ENCODE results near the gene ABHD14A. TPM values are rescaled to one million over a fixed set of nuclear protein-coding genes. Genes with fewer than 3 reads are reported as not detected.

ABHD14A gene
- total RNA-seq, 1 donor from 2014 or later = 13.3 TPM

DNA sequence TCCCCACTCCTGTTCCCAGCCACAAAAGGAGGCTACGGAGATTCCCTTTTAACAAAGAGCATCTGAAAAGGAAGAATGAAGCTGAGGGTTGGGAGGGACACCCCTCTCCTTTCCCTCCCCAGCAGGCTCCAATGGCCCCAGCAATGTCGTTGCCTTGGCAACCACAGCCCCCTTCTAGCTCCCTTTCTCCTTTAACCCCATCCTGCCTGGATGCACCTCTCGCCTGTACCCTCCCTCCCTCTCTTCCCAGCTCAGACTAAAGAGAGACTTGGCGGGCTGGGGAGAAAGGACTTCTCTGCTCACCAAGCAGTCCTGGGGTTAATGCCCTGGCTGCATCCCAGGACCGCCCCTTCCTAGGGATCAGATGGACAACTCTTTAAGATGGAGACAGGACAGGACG lies 27.9 kb downstream of the ABHD14A start:
- peaks cover 7% of the 10 kb centered on the region for H3K4me1 Mint-ChIP-seq (ENCODE audit: low read depth)
- no peaks in the 10 kb centered on the region for H3K9me3 Mint-ChIP-seq
- no peak overlapping the region for H3K4me3 Mint-ChIP-seq
- intact Hi-C loops (cut with micrococcal nuclease) = loop anchor here (5.0 kb wide), 1 partner anchor 220 kb away; no protein-coding TSS in a partner anchor
- DNase-seq (ENCODE audit: low spot score) = no peak
- H3K27ac Mint-ChIP-seq = no peak overlapping the region
- no peaks in the 10 kb centered on the region for H3K36me3 Mint-ChIP-seq (ENCODE audit: low read depth)
- peaks cover 4% of the 10 kb centered on the region for H3K27me3 Mint-ChIP-seq (ENCODE audit: insufficient read depth)

DNA sequence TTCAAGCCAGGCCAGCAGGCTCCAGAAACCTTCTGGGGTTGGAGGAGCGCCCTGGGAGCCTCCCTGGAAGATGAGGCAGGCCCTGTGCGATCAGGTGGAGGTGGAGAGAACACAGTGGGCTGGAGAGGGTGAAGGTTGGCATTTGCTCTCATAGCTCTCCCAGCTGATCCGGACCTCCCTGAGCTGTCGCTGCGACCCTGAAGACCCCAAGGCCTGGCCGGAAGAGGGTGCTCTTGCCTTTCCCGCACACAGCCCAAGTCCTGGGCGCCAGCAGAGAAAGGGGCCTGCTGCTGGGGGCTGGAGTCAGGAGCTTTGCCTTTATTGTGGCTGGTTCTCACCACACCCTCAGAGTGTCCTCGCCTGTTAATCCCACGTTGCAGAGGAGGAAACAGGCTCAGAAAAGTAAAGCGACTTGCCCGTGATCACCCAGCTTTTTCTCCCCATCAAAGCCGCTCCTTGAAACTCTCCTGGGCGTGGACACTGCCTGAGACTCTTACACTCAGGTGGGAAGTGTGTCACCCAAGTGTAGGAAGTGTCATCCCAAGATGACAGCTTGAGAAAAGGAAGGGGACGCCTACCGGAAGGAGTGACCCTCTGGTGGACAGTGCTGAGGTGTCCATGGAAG lies 29.4 kb downstream of the ABHD14A start:
- DNase-seq (ENCODE audit: low spot score) = no peak
- peaks cover 4% of the 10 kb centered on the region for H3K27me3 Mint-ChIP-seq (ENCODE audit: insufficient read depth)
- H3K27ac Mint-ChIP-seq = no peak overlapping the region
- intact Hi-C loops (cut with micrococcal nuclease) = loop anchor here (5.0 kb wide), 1 partner anchor 218 kb away; no protein-coding TSS in a partner anchor
- H3K4me3 Mint-ChIP-seq = no peak overlapping the region
- H3K36me3 Mint-ChIP-seq (ENCODE audit: low read depth) = no peaks in the 10 kb centered on the region
- peaks cover 7% of the 10 kb centered on the region for H3K4me1 Mint-ChIP-seq (ENCODE audit: low read depth)
- H3K9me3 Mint-ChIP-seq = no peaks in the 10 kb centered on the region

DNA sequence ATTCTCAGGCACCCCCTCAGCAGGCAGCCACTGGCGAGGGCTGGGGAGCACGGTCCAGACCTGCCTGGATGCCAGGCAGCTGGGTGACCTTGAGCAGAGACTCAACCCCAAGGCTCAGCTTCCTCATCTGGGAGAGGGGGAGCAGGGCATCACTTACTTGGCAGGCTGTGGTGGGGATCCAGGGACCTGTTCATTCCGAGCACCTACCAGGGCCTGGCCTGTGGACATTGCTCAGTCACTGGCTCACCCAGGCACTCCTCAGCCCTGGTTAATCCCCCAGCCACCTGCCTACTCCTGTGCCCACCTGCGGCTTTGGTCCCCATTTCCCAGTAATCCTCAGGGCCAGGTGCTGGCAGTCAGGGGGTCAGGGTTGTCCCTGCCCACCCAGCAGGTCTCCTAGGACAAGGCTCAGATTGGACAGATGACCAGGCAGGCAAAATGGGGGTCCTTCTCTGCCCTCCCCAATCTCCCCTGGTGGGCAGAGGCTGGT lies 30.1 kb downstream of the ABHD14A start:
- no peak for DNase-seq (ENCODE audit: low spot score)
- Mint-ChIP-seq H3K36me3 (ENCODE audit: low read depth) (no peaks in the 10 kb centered on the region), H3K27ac (no peak overlapping the region), H3K4me1 (ENCODE audit: low read depth) (peaks cover 7% of the 10 kb centered on the region), H3K4me3 (no peak overlapping the region), H3K9me3 (no peaks in the 10 kb centered on the region), H3K27me3 (ENCODE audit: insufficient read depth) (peaks cover 4% of the 10 kb centered on the region)
- intact Hi-C loops (cut with micrococcal nuclease) = loop anchor here (5.0 kb wide), 1 partner anchor 217 kb away; no protein-coding TSS in a partner anchor

DNA sequence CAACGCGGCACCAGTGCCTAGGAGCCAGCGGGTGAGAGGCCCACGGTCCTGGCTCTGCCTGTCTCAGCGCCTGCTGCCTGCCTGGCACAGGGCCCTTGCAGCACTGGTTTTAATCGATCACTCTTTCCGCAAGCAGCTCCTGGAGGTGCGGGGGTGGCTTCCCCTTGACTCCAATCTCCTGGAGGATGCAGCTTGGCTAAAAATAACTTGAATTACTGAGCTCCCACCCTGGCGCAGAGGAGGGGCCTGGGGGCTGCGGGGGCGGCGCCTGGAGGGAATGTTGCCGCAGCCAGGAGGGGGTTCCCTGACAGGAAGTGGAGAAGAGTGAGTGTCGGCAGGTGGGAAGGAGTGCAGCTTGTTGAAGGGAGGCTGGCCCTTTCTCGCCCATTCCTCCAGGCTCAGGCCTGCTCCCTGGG lies 30.7 kb downstream of the ABHD14A start:
- H3K27ac Mint-ChIP-seq = no peak overlapping the region
- H3K4me1 Mint-ChIP-seq (ENCODE audit: low read depth) = peaks cover 7% of the 10 kb centered on the region
- intact Hi-C loops (cut with micrococcal nuclease) = no loop called here
- no peaks in the 10 kb centered on the region for H3K36me3 Mint-ChIP-seq (ENCODE audit: low read depth)
- DNase-seq (ENCODE audit: low spot score) = no peak
- H3K4me3 Mint-ChIP-seq = no peak overlapping the region
- peaks cover 4% of the 10 kb centered on the region for H3K27me3 Mint-ChIP-seq (ENCODE audit: insufficient read depth)
- H3K9me3 Mint-ChIP-seq = no peaks in the 10 kb centered on the region

- Mint-ChIP-seq H3K4me1 (ENCODE audit: low read depth) (peaks cover 7% of the 10 kb centered on the region), H3K27ac (no peak overlapping the region), H3K9me3 (no peaks in the 10 kb centered on the region), H3K4me3 (no peak overlapping the region), H3K27me3 (ENCODE audit: insufficient read depth) (peaks cover 4% of the 10 kb centered on the region), H3K36me3 (ENCODE audit: low read depth) (no peaks in the 10 kb centered on the region)
- intact Hi-C loops (cut with micrococcal nuclease) = no loop called here
- no peak for DNase-seq (ENCODE audit: low spot score)
Observed at GRCh38 chr3:52006017-52006819, 31.4 kb downstream of the ABHD14A start.

DNA sequence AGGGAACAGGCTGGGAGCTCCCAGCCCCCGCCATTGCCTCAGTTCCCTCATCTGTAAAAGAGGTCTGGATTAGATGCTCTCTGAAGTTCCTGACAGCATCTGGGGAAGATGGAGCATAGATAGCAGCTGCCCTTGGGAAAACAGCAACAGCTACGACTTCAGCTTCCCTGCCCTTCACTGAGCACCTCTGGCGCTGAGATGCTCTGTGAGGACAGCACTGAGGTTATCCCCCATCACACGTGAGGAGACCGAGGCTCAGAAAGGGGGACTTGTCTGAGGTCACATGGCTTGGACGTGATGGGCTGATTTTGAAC lies 31.9 kb downstream of the ABHD14A start:
- peaks cover 3% of the 10 kb centered on the region for H3K4me1 Mint-ChIP-seq (ENCODE audit: low read depth)
- H3K27me3 Mint-ChIP-seq (ENCODE audit: insufficient read depth) = peaks cover under 1% of the 10 kb centered on the region
- no peak overlapping the region for H3K27ac Mint-ChIP-seq
- DNase-seq (ENCODE audit: low spot score) = no peak
- no peak overlapping the region for H3K4me3 Mint-ChIP-seq
- no peaks in the 10 kb centered on the region for H3K9me3 Mint-ChIP-seq
- intact Hi-C loops (cut with micrococcal nuclease) = no loop called here
- no peaks in the 10 kb centered on the region for H3K36me3 Mint-ChIP-seq (ENCODE audit: low read depth)

GRCh38 chr3:52007291-52007690 lies 32.4 kb downstream of the ABHD14A start:
- Mint-ChIP-seq H3K4me1 (ENCODE audit: low read depth) (no peaks in the 10 kb centered on the region), H3K4me3 (no peak overlapping the region), H3K27ac (no peak overlapping the region), H3K36me3 (ENCODE audit: low read depth) (no peaks in the 10 kb centered on the region), H3K27me3 (ENCODE audit: insufficient read depth) (no peaks in the 10 kb centered on the region), H3K9me3 (no peaks in the 10 kb centered on the region)
- intact Hi-C loops (cut with micrococcal nuclease) = no loop called here
- DNase-seq (ENCODE audit: low spot score) = no peak

DNA sequence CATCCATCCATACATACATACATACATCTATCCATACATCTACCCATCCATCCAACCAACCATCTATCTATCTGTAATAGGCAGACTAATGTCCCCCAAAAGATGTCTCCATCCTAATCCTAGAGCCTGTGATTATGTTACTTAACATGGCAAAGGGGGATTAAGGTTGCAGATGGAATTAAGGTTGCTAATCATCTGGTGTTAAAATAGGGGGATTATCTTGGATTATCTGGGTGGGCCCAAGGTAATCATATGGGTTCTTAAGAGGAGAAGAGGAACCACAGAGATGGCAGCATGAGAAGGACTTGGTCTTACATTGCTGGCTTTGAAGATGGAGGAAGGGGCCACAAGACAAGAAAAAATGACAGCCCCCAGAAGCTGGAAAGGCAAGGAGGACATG lies 35.6 kb downstream of the ABHD14A start:
- Mint-ChIP-seq H3K27ac (no peak overlapping the region), H3K4me1 (ENCODE audit: low read depth) (no peaks in the 10 kb centered on the region), H3K36me3 (ENCODE audit: low read depth) (no peaks in the 10 kb centered on the region), H3K27me3 (ENCODE audit: insufficient read depth) (no peaks in the 10 kb centered on the region), H3K9me3 (no peaks in the 10 kb centered on the region), H3K4me3 (no peak overlapping the region)
- intact Hi-C loops (cut with micrococcal nuclease) = no loop called here
- no peak for DNase-seq (ENCODE audit: low spot score)

GRCh38 chr3:52012699-52013098 lies 37.8 kb downstream of the ABHD14A start:
- intact Hi-C loops (cut with micrococcal nuclease) = no loop called here
- Mint-ChIP-seq H3K27me3 (ENCODE audit: insufficient read depth) (peaks cover 3% of the 10 kb centered on the region), H3K36me3 (ENCODE audit: low read depth) (no peaks in the 10 kb centered on the region), H3K9me3 (no peaks in the 10 kb centered on the region), H3K4me3 (no peak overlapping the region), H3K27ac (no peak overlapping the region), H3K4me1 (ENCODE audit: low read depth) (no peaks in the 10 kb centered on the region)
- DNase-seq (ENCODE audit: low spot score) = no peak

DNA sequence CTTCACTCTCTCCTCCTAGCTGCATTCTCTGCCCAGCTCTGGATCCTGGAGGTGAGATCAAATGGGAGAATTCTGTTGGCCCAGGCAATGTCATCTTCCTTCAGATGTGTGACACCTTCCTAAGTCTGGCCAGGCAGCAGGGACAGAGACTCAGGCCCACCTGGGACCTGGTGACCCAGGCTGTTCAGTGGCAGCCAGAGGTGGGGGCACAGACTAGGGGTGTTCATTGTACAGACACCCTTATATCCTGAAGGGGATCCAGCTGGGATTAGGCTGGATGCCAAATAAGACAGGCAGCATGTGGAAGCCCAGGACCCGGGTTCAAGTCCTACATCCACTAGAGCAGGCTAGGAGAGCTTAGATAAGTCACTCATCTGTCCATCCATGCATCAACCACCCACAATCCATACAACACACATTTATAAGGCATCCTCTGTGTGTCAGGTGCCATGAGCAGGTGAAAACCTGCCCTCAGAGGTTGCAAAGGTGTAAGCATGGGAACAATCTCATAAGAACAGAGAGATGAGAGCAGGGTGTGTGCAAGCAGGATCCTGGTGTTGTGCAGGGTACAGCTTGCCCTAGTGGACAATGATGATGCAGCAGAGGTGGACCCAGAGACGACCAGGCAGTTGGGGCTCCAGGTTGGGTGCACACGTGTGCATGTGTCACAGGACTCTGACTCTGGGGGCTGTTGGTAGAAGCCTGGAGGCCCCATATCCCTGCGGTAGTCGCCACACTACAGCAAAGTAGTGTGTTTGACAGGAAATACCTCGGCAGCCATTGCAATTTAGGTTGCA lies 39.1 kb downstream of the ABHD14A start:
- Mint-ChIP-seq H3K27me3 (ENCODE audit: insufficient read depth) (peaks cover 3% of the 10 kb centered on the region), H3K4me1 (ENCODE audit: low read depth) (no peaks in the 10 kb centered on the region), H3K27ac (no peak overlapping the region), H3K4me3 (no peak overlapping the region), H3K36me3 (ENCODE audit: low read depth) (no peaks in the 10 kb centered on the region), H3K9me3 (no peaks in the 10 kb centered on the region)
- intact Hi-C loops (cut with micrococcal nuclease) = no loop called here
- no peak for DNase-seq (ENCODE audit: low spot score)

DNA sequence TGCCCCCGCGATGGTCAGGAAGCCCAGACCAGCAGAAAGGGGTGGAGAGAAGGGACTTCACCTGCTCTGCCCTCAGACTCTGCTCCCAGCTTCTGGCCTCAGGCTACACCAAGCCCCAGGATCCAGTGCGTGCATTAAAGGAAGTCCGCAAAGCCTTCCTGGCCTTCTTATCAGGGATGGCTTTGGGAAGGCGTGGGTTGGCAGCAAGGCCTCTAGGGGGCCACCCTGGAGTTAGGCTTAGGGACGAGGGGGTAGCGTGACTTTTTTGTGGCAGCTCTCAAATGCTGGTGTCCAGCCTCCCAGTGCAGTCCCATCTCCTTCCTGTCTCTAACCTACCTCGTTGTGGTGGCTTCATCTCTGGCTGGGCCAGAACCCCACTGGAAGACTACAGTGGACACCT lies 39.7 kb downstream of the ABHD14A start:
- Mint-ChIP-seq H3K27ac (no peak overlapping the region), H3K36me3 (ENCODE audit: low read depth) (no peaks in the 10 kb centered on the region), H3K4me3 (no peak overlapping the region), H3K4me1 (ENCODE audit: low read depth) (no peaks in the 10 kb centered on the region), H3K9me3 (no peaks in the 10 kb centered on the region), H3K27me3 (ENCODE audit: insufficient read depth) (peaks cover 3% of the 10 kb centered on the region)
- intact Hi-C loops (cut with micrococcal nuclease) = no loop called here
- DNase-seq (ENCODE audit: low spot score) = no peak

DNA sequence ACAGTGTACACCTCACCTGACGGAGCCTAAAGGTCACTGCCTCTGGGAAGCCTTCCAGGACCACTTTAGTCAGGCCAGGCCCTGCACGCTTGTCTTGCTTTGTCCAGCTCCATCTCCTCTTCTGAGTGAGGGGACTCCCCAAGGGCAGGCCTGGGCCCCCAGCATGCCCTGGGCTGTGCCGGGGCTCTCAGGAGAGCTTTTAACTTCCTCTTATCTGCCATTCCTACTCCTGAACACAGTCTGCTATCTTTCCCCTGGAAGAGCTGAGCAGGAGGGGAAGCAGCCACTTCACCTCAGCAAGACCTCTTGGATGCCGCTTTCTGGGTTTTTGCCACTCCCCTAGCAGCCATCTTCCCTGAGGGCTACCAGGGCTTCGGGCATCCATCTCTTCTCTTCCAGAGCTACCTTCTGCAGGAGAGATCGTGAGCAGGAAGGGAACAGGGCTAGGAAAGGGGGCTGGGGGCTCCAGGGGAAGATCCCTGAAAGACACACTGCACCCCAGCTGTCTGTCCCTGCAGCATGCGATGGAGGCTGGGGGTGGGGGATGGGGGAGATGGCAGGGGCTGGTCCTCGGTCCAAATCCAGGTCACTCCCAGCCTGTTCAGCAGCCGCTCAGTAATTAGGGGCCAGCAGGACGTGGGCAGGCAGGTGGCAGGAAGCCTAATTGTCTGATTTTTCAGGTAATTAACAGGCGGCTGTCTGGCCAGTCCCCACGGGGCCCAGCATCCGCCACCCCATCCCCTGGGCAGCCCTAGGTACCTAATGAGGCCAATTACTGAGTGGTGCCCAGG lies 40.8 kb downstream of the ABHD14A start:
- H3K4me3 Mint-ChIP-seq = no peak overlapping the region
- no peak overlapping the region for H3K27ac Mint-ChIP-seq
- H3K9me3 Mint-ChIP-seq = no peaks in the 10 kb centered on the region
- intact Hi-C loops (cut with micrococcal nuclease) = no loop called here
- H3K36me3 Mint-ChIP-seq (ENCODE audit: low read depth) = no peaks in the 10 kb centered on the region
- no peak for DNase-seq (ENCODE audit: low spot score)
- peaks cover 3% of the 10 kb centered on the region for H3K27me3 Mint-ChIP-seq (ENCODE audit: insufficient read depth)
- H3K4me1 Mint-ChIP-seq (ENCODE audit: low read depth) = no peaks in the 10 kb centered on the region
